ENCODE data around the gene ZNF808.
"Not testable (repeated sequence)": the region's sequence is repeated elsewhere in the genome, so short reads cannot be mapped to it uniquely, and the experiment has no call there.

Gene ZNF808

GRCh38 chr19:52590728-52591127 is 63.3 kb downstream of the ZNF808 start:
- H3K9me3 ChIP-seq (ENCODE audit: insufficient read depth, low read length) = no peaks in the 10 kb centered on the region

GRCh38 chr19:52592301-52592700 is 64.8 kb downstream of the ZNF808 start:
- no peaks in the 10 kb centered on the region for H3F3A ChIP-seq (ENCODE audit: insufficient read depth)
- TF ChIP-seq EZH2phosphoT487 (conservative IDR thresholded peaks at IDR 0.05; ENCODE audit: low read length) (no peak), CTCF (IDR thresholded peaks at IDR 0.05; ENCODE audit: insufficient read depth, low read length, poor library complexity, severe bottlenecking) (no peak)
- H3K4me3 ChIP-seq (ENCODE audit: insufficient read depth, low read length, poor library complexity, severe bottlenecking) = no peak overlapping the region
- H3K27ac ChIP-seq (ENCODE audit: low read depth, low read length) = no peak overlapping the region
- H3K36me3 ChIP-seq (ENCODE audit: low read length) = peaks cover 10% of the 10 kb centered on the region; the same call in 1 of the 2 replicates
- no peak overlapping the region for H3K9ac ChIP-seq (ENCODE audit: low read length)
- no peak overlapping the region for H3K4me2 ChIP-seq (ENCODE audit: low read depth, low read length, poor library complexity, severe bottlenecking)
- no peaks in the 10 kb centered on the region for H3K79me2 ChIP-seq (ENCODE audit: insufficient read depth, low read length)
- H3K27me3 ChIP-seq (ENCODE audit: low read length) = no peaks in the 10 kb centered on the region
- H4K20me1 ChIP-seq (ENCODE audit: low read depth, low read length) = no peaks in the 10 kb centered on the region
- H3K9me2 ChIP-seq (replicated peaks; ENCODE audit: insufficient read depth, low read length) = no peaks in the 10 kb centered on the region
- no peaks in the 10 kb centered on the region for H3K9me3 ChIP-seq (ENCODE audit: insufficient read depth, low read length)
- H2AFZ ChIP-seq (ENCODE audit: low read depth, low read length, severe bottlenecking) = no peak overlapping the region

More at GRCh38 chr19:52590728-52591127, 63.3 kb downstream of the ZNF808 start:
- Histone ChIP-seq H3F3A (ENCODE audit: insufficient read depth) (no peaks in the 10 kb centered on the region), H3K4me3 (ENCODE audit: insufficient read depth, low read length, poor library complexity, severe bottlenecking) (no peak overlapping the region), H2AFZ (ENCODE audit: low read depth, low read length, severe bottlenecking) (no peak overlapping the region), H3K27ac (ENCODE audit: low read depth, low read length) (no peak overlapping the region), H3K9me2 (replicated peaks; ENCODE audit: insufficient read depth, low read length) (no peaks in the 10 kb centered on the region), H3K4me2 (ENCODE audit: low read depth, low read length, poor library complexity, severe bottlenecking) (no peak overlapping the region), H3K27me3 (ENCODE audit: low read length) (no peaks in the 10 kb centered on the region), H4K20me1 (ENCODE audit: low read depth, low read length) (no peaks in the 10 kb centered on the region), H3K79me2 (ENCODE audit: insufficient read depth, low read length) (no peaks in the 10 kb centered on the region), H3K9ac (ENCODE audit: low read length) (no peak overlapping the region), H3K36me3 (ENCODE audit: low read length) (no peaks in the 10 kb centered on the region)
- no peak for TF ChIP-seq EZH2phosphoT487 (conservative IDR thresholded peaks at IDR 0.05; ENCODE audit: low read length)
- TF ChIP-seq CTCF (IDR thresholded peaks at IDR 0.05; ENCODE audit: insufficient read depth, low read length, poor library complexity, severe bottlenecking) = peak; percentile 13

- not testable (repeated sequence) for H2AFZ ChIP-seq (ENCODE audit: low read depth, low read length, severe bottlenecking); H3K4me2 ChIP-seq (ENCODE audit: low read depth, low read length, poor library complexity, severe bottlenecking); H3K9me3 ChIP-seq (ENCODE audit: insufficient read depth, low read length); H3F3A ChIP-seq (ENCODE audit: insufficient read depth); H3K79me2 ChIP-seq (ENCODE audit: insufficient read depth, low read length); H3K27me3 ChIP-seq (ENCODE audit: low read length); H3K9ac ChIP-seq (ENCODE audit: low read length); H3K4me3 ChIP-seq (ENCODE audit: insufficient read depth, low read length, poor library complexity, severe bottlenecking); H3K9me2 ChIP-seq (replicated peaks; ENCODE audit: insufficient read depth, low read length); H4K20me1 ChIP-seq (ENCODE audit: low read depth, low read length); H3K27ac ChIP-seq (ENCODE audit: low read depth, low read length)
- peaks cover 10% of the 10 kb centered on the region; the same call in 1 of the 2 replicates for H3K36me3 ChIP-seq (ENCODE audit: low read length)
Measured at GRCh38 chr19:52593441-52593840, 66.0 kb downstream of the ZNF808 start.

GRCh38 chr19:52599241-52599640 is 71.8 kb downstream of the ZNF808 start:
- Histone ChIP-seq H3F3A (ENCODE audit: insufficient read depth) (peaks cover 17% of the 10 kb centered on the region; the same call in 1 of the 2 replicates), H3K9me2 (replicated peaks; ENCODE audit: insufficient read depth, low read length) (no peaks in the 10 kb centered on the region), H4K20me1 (ENCODE audit: low read depth, low read length) (no peaks in the 10 kb centered on the region), H3K36me3 (ENCODE audit: low read length) (peaks cover 10% of the 10 kb centered on the region; the same call in 1 of the 2 replicates), H3K27ac (ENCODE audit: low read depth, low read length) (no peak overlapping the region), H3K27me3 (ENCODE audit: low read length) (no peaks in the 10 kb centered on the region), H3K79me2 (ENCODE audit: insufficient read depth, low read length) (peaks cover 30% of the 10 kb centered on the region), H2AFZ (ENCODE audit: low read depth, low read length, severe bottlenecking) (no peak overlapping the region), H3K4me2 (ENCODE audit: low read depth, low read length, poor library complexity, severe bottlenecking) (no peak overlapping the region), H3K9ac (ENCODE audit: low read length) (no peak overlapping the region), H3K4me3 (ENCODE audit: insufficient read depth, low read length, poor library complexity, severe bottlenecking) (no peak overlapping the region), H3K9me3 (ENCODE audit: insufficient read depth, low read length) (no peaks in the 10 kb centered on the region)
- TF ChIP-seq CTCF (IDR thresholded peaks at IDR 0.05; ENCODE audit: insufficient read depth, low read length, poor library complexity, severe bottlenecking) = no peak
- no peak for TF ChIP-seq EZH2phosphoT487 (conservative IDR thresholded peaks at IDR 0.05; ENCODE audit: low read length)

Measured in SU-DHL-6 (cell line).